Kidney epithelial cell (primary cell): ENCODE data around the gene DLG2. TPM values are rescaled to one million over a fixed set of nuclear protein-coding genes. Genes with fewer than 3 reads are reported as not detected.

Experiments used
- DNase-seq: peaks from one replicate; pipeline ENCODE4 v3.0.0-alpha.2; 2010; ENCODE audit warnings: low read depth
- H3K27me3 ChIP-seq: 2 replicates; pipeline ENCODE4 v1.6.0; 2011; ENCODE audit warnings: low read length; ENCODE audit not compliant: control insufficient read depth, insufficient read depth
- H3K36me3 ChIP-seq: 2 replicates; pipeline ENCODE4 v1.5.1; 2011; ENCODE audit warnings: low read length; ENCODE audit not compliant: control insufficient read depth, insufficient read depth
- H3K4me3 ChIP-seq: 2 replicates; pipeline ENCODE4 v1.5.1; 2011; ENCODE audit warnings: low read depth, mild to moderate bottlenecking, control low read depth, low read length
- CTCF ChIP-seq: IDR thresholded peaks from 2 replicates; pipeline ENCODE4 v1.5.1; 2011; ENCODE audit warnings: mild to moderate bottlenecking, moderate library complexity, low read length, control low read depth, inconsistent platforms; ENCODE audit not compliant: insufficient read depth, poor library complexity, severe bottlenecking
- total RNA-seq: library from RNA; depleted of rRNA; stranded (reverse); fragments of >200 nt; gene quantifications from 2 replicates; pipeline ENCODE4 v1.2.3, GENCODE V29; 2015

The DLG2 gene
- total RNA-seq, 1 donor from 2014 or later = 0.75 TPM

GRCh38 chr11:83793310-83793709 lies 1833.8 kb downstream of the DLG2 start:
- no peaks in the 10 kb centered on the region for H3K36me3 ChIP-seq
- H3K27me3 ChIP-seq = no peaks in the 10 kb centered on the region
- no peak overlapping the region for H3K4me3 ChIP-seq
- no peak for DNase-seq
- no peak for TF ChIP-seq CTCF

- Histone ChIP-seq H3K4me3 (no peak overlapping the region), H3K36me3 (no peaks in the 10 kb centered on the region), H3K27me3 (no peaks in the 10 kb centered on the region)
- no peak for TF ChIP-seq CTCF
- no peak for DNase-seq
Measured at GRCh38 chr11:83791557-83791956, 1835.6 kb downstream of the DLG2 start.

- Histone ChIP-seq H3K4me3 (no peak overlapping the region), H3K36me3 (no peaks in the 10 kb centered on the region), H3K27me3 (no peaks in the 10 kb centered on the region)
- no peak for TF ChIP-seq CTCF
- DNase-seq = no peak
Measured at GRCh38 chr11:83785942-83786341, 1841.2 kb downstream of the DLG2 start.

- no peaks in the 10 kb centered on the region for H3K36me3 ChIP-seq
Measured at GRCh38 chr11:83784419-83784818, 1842.7 kb downstream of the DLG2 start.

GRCh38 chr11:83782329-83782728 lies 1844.8 kb downstream of the DLG2 start:
- no peak for TF ChIP-seq CTCF
- Histone ChIP-seq H3K36me3 (no peaks in the 10 kb centered on the region), H3K4me3 (no peak overlapping the region), H3K27me3 (no peaks in the 10 kb centered on the region)
- no peak for DNase-seq

More at GRCh38 chr11:83784419-83784818, 1842.7 kb downstream of the DLG2 start:
- TF ChIP-seq CTCF = no peak
- DNase-seq = no peak
- no peaks in the 10 kb centered on the region for H3K27me3 ChIP-seq
- H3K4me3 ChIP-seq = no peak overlapping the region

- H3K4me3 ChIP-seq = no peak overlapping the region
- TF ChIP-seq CTCF = no peak
- no peak for DNase-seq
Measured at GRCh38 chr11:83779876-83780275, 1847.3 kb downstream of the DLG2 start.

More at GRCh38 chr11:83779876-83780275, 1847.3 kb downstream of the DLG2 start:
- Histone ChIP-seq H3K36me3 (no peaks in the 10 kb centered on the region), H3K27me3 (no peaks in the 10 kb centered on the region)
